IPS-20b (cell line): ENCODE measurements around the gene TBCD.

Experiments used
- H3K27ac ChIP-seq: one replicate; pipeline ENCODE4 v1.5.1; 2013; ENCODE audit warnings: low read length
- H3K27me3 ChIP-seq: 2 replicates; pipeline ENCODE4 v1.6.1; 2013; ENCODE audit warnings: mild to moderate bottlenecking, low read length, inconsistent platforms; ENCODE audit not compliant: insufficient read depth
- H3K36me3 ChIP-seq: 2 replicates; pipeline ENCODE4 v1.6.1; 2013; ENCODE audit warnings: low read depth, mild to moderate bottlenecking, inconsistent platforms, low read length, moderate library complexity; ENCODE audit not compliant: insufficient read depth
- H3K4me1 ChIP-seq: 2 replicates; pipeline ENCODE4 v1.6.1; 2013; ENCODE audit warnings: mild to moderate bottlenecking, control low read depth, inconsistent platforms, low read length, moderate library complexity; ENCODE audit not compliant: insufficient read depth
- H3K4me3 ChIP-seq: 2 replicates; pipeline ENCODE4 v1.5.1; 2013; ENCODE audit warnings: mild to moderate bottlenecking, low read length, inconsistent platforms
- H3K9ac ChIP-seq: 2 replicates; pipeline ENCODE4 v1.6.1; 2013; ENCODE audit warnings: low read depth, mild to moderate bottlenecking, inconsistent platforms, low read length, moderate library complexity
- H3K9me3 ChIP-seq: 2 replicates; pipeline ENCODE4 v1.6.1; 2013; ENCODE audit warnings: mild to moderate bottlenecking, low read depth, low read length, inconsistent platforms; ENCODE audit not compliant: insufficient read depth

The TBCD gene

DNA sequence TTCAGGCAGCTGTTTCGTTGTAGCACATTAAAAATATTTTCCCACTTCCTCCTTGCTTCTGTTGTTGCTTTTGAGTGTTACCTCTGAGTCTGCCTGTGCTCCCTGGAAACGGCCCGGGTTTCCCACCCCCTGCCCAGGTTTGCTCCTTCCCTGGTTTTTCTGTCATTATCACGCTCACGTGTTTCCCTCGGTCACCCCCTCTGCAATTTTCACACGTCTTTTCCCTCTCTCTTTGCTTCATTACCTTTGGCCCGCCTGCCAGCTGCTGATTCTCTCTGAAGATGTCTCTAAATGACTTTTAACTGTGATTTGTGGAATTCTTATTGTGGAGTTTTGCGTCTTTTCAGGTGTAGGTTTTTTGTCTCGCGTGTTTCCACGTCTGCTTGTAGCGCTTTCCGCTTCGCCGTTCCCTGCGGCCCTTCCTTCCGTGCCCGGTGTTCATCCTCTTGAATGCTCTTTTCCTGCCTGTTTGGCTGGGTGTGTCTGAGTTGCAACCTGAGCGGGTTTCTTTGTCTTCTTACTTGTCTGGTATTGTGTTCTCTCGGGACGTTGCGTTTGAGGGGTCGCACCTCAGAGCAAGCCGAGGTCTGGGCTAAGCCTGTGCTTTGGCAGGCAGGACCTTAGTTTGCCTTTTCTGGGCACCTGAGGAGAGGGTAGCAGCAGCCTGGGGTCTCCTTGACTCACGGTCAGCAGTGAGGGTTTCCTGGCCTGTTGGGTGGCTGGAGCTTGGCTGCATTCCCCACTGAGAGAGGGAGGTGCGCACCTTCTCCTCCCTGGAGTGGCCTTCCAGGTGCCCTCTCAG is 184.3 kb downstream of the TBCD start:
- no peak overlapping the region for H3K27ac ChIP-seq
- peaks cover 92% of the 10 kb centered on the region for H3K36me3 ChIP-seq
- no peaks in the 10 kb centered on the region; the same call in 1 of the 2 replicates for H3K9me3 ChIP-seq
- H3K4me3 ChIP-seq = no peak overlapping the region
- no peaks in the 10 kb centered on the region for H3K4me1 ChIP-seq
- no peak overlapping the region for H3K9ac ChIP-seq
- H3K27me3 ChIP-seq = no peaks in the 10 kb centered on the region

DNA sequence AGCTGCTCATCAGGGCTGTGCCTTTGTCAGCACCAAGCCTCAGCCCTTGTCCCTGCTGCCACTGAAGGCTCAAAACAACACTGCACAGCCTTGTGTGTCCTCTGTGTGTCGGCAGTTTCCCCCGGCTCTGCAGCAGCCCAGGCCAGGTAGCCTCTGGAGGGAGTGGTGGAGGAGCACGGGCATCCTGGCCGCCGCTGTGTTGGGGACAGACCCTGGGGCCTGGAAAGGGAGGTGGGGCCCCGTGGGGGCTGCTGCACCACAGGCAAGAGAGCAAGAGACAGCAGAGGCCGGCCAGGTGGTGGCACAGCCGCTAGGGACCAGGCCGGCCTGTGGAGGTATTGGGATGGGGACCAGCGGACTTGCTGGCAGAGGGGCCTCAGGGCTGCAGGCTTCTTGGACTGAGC is 184.9 kb downstream of the TBCD start:
- Histone ChIP-seq H3K36me3 (peaks cover 92% of the 10 kb centered on the region), H3K4me1 (no peaks in the 10 kb centered on the region), H3K4me3 (no peak overlapping the region), H3K27me3 (no peaks in the 10 kb centered on the region), H3K9me3 (no peaks in the 10 kb centered on the region; the same call in none of the 2 replicates), H3K27ac (no peak overlapping the region), H3K9ac (no peak overlapping the region)

DNA sequence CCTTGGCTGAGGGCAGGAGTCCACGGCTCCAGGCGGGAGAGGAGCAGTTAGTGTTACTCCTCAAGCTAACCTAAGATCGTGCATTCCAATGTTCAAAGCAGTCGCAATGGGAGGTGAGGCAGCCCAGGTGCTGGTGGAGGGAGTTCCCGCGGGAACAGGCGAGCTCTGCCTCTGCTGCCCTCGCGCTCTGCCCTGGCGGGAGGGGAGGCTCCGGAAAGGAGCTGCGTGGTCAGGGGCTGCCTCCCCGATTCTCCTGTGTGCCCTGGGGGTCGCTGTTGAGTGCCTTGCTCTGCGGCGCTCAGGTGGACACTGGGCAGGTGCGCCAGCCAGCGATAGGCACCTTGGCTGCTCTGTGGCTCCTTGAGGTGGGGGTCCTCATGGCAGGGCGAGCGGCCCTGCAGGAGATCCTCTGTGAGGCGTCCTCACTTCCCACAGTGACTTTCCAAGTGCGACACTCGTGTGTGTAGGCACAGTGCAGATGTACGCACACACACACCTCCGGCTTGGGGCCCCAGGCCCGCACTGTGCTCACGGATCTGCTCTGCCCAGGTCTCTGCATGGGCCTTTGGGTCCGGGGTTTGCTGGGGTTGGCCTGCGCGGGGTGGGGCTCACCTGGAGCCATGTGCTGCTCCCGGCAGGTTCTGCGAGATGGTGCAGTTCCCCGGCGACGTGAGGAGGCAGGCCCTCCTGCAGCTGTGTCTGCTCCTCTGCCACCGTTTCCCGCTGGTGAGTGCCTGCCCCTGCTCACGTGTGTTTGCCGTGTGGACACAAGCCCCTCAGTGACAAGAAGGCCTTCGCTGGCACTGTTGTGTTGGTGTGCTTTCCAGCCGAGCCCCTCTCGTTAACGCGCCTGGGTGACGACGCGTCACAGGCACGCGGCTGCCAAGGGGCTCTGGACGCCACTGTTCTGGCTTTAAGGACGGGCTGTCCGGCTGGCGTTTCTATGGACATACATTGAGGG is 185.8 kb downstream of the TBCD start:
- Histone ChIP-seq H3K9ac (no peak overlapping the region), H3K27me3 (no peaks in the 10 kb centered on the region), H3K4me3 (no peak overlapping the region), H3K4me1 (no peaks in the 10 kb centered on the region), H3K27ac (no peak overlapping the region), H3K9me3 (peaks cover 6% of the 10 kb centered on the region), H3K36me3 (peaks cover 92% of the 10 kb centered on the region)

DNA sequence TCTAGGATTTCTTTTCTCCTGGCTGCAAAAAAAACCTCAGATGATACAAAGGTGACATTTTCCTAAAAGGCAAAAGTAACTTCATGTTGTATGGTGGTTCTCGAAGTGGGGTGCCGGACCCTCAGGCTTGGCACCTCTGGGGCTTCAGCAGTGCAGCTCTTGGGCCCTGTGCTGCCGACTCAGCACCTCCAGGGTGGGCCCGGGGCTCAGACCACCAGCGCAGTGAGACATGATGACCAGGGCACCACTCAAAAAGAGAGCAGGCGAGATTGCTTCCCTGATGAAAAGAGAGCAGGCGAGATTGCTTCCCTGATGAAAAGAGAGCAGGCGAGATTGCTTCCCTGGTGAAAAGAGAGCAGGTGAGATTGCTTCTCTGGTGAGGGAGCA is 186.6 kb downstream of the TBCD start:
- H3K4me1 ChIP-seq = no peaks in the 10 kb centered on the region
- peaks cover 92% of the 10 kb centered on the region for H3K36me3 ChIP-seq

DNA sequence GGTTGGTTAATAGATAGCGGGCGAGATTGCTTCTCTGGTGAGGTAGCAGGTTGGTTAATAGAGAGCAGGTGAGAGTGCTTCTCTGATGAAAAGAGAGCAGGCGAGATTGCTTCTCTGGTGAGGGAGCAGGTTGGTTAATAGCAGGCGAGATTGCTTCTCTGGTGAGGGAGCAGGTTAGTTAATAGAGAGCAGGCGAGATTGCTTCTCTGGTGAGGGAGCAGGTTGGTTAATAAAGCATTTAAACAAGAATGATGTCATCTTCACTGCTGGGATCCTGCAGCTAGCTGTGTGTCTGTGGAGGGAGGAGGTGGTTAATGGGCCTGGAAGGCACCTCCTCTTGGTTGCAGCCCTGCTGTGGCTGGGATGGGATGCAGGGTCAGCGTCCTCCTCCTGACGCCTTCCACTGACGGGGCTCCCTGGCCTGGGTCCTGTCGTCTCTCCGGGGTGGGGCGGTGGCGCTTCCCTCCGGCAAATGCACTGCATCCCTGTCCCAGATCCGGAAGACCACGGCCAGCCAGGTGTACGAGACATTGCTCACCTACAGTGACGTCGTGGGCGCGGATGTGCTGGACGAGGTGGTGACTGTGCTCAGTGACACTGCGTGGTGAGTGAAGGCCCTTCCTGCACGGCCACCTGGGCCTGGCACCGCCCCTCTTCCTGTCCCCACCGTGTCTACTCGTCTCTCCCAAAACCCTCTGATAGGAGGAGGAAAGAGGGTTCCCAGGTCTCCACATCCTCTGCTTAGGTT is 187.2 kb downstream of the TBCD start:
- H3K4me1 ChIP-seq = no peaks in the 10 kb centered on the region
- no peak overlapping the region for H3K9ac ChIP-seq
- H3K27me3 ChIP-seq = no peaks in the 10 kb centered on the region
- H3K36me3 ChIP-seq = peaks cover 92% of the 10 kb centered on the region
- H3K9me3 ChIP-seq = peaks cover 20% of the 10 kb centered on the region
- no peak overlapping the region for H3K27ac ChIP-seq
- H3K4me3 ChIP-seq = no peak overlapping the region

More for the DNA sequence above, 186.6 kb downstream of the TBCD start:
- no peak overlapping the region for H3K4me3 ChIP-seq
- no peak overlapping the region for H3K9ac ChIP-seq
- no peak overlapping the region for H3K27ac ChIP-seq
- no peaks in the 10 kb centered on the region for H3K27me3 ChIP-seq
- H3K9me3 ChIP-seq = peaks cover 14% of the 10 kb centered on the region

DNA sequence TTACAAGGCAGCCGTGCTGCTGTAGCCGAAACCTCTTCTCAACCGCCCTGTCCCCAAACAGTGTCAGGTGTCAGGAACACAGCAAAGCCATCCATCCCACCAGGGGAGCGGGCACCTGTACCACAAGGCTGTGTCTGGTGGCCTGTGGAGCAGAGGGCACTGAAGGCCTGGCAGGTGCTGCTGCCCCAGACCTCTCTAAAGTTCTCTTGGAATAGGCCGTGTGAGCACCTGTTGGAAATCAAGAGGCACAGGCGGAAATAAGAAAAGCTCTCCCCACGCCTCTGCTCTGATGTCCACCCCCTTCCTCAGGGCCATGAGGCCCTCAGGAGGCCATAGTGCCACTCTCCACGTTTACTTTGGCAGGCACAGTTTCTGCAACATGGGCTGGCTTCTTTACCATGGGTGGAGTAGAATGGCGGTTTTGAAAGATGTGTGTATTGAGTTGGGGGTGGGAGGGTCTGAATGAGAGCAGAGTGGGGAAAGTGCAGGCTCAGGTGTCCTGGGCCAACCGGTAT is 187.8 kb downstream of the TBCD start:
- Histone ChIP-seq H3K9me3 (peaks cover 26% of the 10 kb centered on the region), H3K9ac (no peak overlapping the region), H3K4me3 (no peak overlapping the region), H3K27ac (no peak overlapping the region), H3K27me3 (no peaks in the 10 kb centered on the region), H3K36me3 (peaks cover 92% of the 10 kb centered on the region), H3K4me1 (no peaks in the 10 kb centered on the region)

DNA sequence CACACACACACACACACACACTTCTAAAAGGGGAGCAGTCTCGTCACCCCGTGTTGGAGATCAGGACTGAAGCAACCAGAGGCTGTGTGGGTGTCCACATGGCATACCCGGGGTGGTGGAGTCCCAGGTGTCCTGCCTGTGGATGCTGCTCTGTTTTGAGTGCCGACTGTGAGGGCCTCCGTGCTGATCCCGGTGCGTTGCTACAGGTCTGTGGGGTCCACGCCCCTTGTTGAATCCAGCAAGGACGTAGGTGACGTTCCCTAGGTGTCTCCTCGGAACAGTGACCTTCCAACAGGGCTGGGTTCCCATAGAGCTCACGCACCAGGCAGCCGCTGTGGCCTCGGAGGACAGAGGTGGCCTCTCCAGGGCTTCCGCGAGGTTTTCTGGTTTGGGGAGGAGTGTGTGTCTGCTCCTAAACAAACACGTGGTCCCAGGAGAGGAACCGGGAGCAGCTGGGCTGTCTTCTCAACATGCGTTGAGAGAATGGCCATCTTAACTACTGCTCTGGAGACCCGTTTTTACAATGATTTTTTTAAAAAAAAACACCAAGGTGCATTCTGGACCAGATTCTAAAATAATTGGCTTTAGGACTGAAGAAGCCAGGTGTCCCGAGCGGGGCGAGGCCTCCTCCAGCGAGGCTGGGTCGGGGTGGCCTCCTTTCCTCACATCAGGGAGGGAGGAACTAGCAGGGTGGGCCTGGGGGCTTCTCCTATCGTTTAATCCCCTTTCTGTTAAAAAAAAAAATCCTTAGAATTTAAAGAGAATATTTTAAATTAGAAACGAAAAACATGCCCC is 188.6 kb downstream of the TBCD start:
- H3K9me3 ChIP-seq = peaks cover 33% of the 10 kb centered on the region
- no peak overlapping the region for H3K9ac ChIP-seq
- no peaks in the 10 kb centered on the region for H3K27me3 ChIP-seq
- no peaks in the 10 kb centered on the region for H3K4me1 ChIP-seq
- H3K4me3 ChIP-seq = no peak overlapping the region
- H3K36me3 ChIP-seq = peaks cover 92% of the 10 kb centered on the region
- no peak overlapping the region for H3K27ac ChIP-seq

DNA sequence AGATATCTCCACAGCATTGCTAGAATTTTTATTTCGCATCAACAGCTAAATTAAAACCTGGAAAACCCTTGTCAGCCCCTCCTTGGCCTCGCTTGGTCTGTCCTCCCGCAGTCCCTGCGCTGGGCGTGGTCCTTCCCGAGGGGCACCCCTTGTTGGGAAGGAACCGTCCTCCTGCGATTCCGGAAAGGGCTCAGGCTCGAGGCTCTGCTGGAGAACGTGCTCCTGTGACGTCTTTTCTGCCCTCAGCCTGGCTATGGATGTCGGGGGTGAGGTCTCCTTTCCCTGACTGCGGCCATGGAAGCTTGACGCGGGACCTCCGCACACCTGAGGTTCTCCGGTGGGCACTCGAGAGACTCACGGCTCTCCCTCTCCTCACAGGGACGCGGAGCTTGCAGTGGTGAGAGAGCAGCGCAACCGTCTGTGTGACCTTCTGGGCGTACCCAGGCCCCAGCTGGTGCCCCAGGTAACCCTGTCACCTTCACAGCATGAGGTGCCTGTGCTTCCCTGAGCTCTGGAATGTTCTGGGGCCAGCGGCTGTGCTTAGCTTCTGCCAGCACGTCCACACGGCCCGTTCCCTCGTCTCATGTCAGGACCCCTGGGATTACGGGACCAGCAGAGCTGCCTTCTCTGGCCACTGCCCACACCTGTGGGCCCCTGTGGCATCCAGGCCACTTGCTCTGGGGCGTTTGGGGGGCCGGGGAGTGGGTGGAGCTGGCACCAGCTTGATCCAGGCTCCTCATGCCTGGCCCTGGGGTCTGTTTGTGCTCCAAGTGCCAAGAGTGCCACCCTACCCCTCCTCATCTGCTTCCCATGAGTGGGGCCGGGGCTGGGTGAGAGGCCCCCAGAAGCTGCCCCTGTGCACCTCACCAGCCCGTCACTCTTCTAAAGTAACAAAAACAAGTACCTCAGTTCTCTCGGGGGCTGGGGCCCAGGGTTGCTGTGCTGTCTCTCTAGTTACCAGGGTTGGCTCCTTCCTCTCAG is 189.4 kb downstream of the TBCD start:
- Histone ChIP-seq H3K27ac (no peak overlapping the region), H3K4me3 (no peak overlapping the region), H3K27me3 (no peaks in the 10 kb centered on the region), H3K9me3 (peaks cover 42% of the 10 kb centered on the region), H3K4me1 (no peaks in the 10 kb centered on the region), H3K36me3 (peaks cover 92% of the 10 kb centered on the region), H3K9ac (no peak overlapping the region)

DNA sequence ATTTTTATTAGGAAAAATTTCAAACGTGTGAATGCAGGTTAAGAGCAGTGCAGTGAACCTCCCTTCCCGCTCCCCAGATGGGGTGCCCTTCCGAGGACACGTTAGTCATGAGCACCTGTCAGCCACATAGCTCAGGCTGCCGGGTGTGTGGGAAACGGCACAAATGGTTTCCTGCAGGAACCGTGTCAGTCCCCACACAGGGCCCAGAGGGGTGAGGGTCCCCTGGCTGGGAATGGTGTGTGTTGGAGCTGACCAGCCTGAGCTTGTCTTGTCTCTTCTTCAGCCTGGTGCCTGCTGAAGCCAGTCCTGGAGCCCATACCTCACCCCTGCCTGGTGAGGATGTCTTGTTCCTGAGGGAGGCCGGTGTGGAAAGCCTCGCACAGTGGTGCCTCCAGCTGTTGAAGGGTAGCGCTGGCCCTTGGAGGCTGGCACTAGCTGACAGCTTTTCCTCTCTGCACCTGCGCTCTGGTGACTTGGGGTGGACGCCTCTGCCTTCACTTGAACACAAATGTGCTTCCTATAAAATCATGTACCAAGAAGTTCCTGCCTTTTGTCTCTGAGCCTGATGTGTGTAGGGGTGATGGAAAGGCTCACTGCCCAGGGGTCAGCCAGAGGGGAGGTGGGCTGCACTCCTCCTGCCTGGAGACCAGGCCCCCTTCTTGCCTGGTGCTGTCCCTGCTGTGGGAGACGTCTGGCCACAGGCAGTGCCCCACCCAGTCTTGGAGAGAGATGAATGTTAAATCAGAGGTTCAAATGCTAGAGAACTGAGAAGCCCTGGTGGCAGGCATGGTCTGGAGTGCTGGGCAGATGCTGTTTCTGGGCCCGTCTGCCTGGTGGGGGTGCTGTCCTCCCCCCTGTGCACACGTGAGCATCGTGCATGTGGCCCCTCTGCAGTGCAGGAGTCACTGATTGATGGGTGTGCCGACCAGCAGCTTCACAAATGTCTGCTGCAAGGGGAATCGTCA is 190.6 kb downstream of the TBCD start:
- no peak overlapping the region for H3K9ac ChIP-seq
- H3K36me3 ChIP-seq = peaks cover 82% of the 10 kb centered on the region

More for the DNA sequence above, 190.6 kb downstream of the TBCD start:
- Histone ChIP-seq H3K27ac (no peak overlapping the region), H3K27me3 (no peaks in the 10 kb centered on the region), H3K4me1 (no peaks in the 10 kb centered on the region), H3K4me3 (no peak overlapping the region), H3K9me3 (peaks cover 52% of the 10 kb centered on the region)
